ENCODE data around the gene IDUA. TPM values are rescaled to one million over a fixed set of nuclear protein-coding genes. Genes with fewer than 3 reads are reported as not detected.

The IDUA gene
- total and polyA plus RNA-seq, 10 of the 15 experiments (the other 5 are each of a cell fraction or from before 2014, with no cell fraction given), result 0.05 to 7.6 (median 1.4) TPM; not detected in 1

DNA sequence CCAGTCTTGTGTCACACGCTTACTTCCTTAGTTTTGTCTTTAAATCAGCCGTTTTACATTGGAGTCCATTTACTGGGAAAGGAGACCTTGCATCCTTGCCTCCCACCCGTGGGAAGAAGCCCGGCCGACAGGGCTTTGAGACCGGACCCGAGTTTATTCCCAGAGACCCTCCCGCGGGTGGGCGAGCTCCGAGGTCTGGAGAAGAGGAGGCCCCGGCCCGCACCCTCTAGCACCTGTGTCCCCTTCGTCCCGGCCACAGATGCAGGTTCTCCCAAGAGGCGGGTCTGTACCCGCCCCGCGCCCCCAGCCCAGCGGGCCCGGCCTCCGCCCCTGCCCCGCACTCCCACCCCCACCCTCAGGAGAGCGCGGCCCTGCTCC lies 10.1 kb downstream of the IDUA start:
- H3K36me3 ChIP-seq (ENCODE audit: control insufficient read depth in 2 of 2, insufficient read depth in 2 of 2, low read length in 1 of 2), result no peaks in the 10 kb centered on the region
- H3K79me2 ChIP-seq (ENCODE audit: control insufficient read depth, insufficient read depth, low read length), result no peaks in the 10 kb centered on the region
- no peaks in the 10 kb centered on the region for H4K20me1 ChIP-seq (ENCODE audit: control insufficient read depth, insufficient read depth)
- H2AFZ ChIP-seq (ENCODE audit: control insufficient read depth, low read depth, low read length), result no peak overlapping the region
- intact Hi-C loops (cut with micrococcal nuclease; ENCODE audit: unreplicated experiment), result no loop called here
- no peak overlapping the region for H3K4me3 ChIP-seq
- 12% methylated on average over 14 of the region's 25 CpGs for WGBS (ENCODE audit: insufficient coverage, insufficient replicate concordance, low lambda C conversion rate, missing lambda C conversion rate)
- ChIA-PET RAD21 (ENCODE audit: unreplicated experiment) (no interaction called here), POLR2A (no interaction called here), CTCF (no interaction called here), SMC1A (ENCODE audit: uncharacterized antibody, unreplicated experiment) (no interaction called here)
- no peak overlapping the region for H3K4me2 ChIP-seq (ENCODE audit: control insufficient read depth, insufficient read depth)
- H3K9me3 ChIP-seq (replicated peaks; ENCODE audit: control insufficient read depth, insufficient read depth, low read length), result no peaks in the 10 kb centered on the region
- H3K27me3 ChIP-seq (replicated peaks in 1 of 2; ENCODE audit: control insufficient read depth in 2 of 2, insufficient read depth in 2 of 2, low read length in 1 of 2), result peaks cover 2 to 3% of the 10 kb centered on the region in 2 experiments
- H3K4me1 ChIP-seq (ENCODE audit: control insufficient read depth, insufficient read depth, low read length), result no peaks in the 10 kb centered on the region
- H3K27ac ChIP-seq (ENCODE audit: control insufficient read depth, insufficient read depth), result no peak overlapping the region
- ATAC-seq, result no peak
- no TSS peak for BruUV-seq (replicated peaks)
- in situ Hi-C loops (cut with MboI), result no loop called here
- DNase-seq (ENCODE audit: low read depth, low spot score), result no peak
- H3K9ac ChIP-seq (ENCODE audit: control insufficient read depth, insufficient read depth, low read length), result no peak overlapping the region
- FAIRE-seq, result no peak
- no peak for TF ChIP-seq NFIC (IDR thresholded peaks at IDR 0.05; ENCODE audit: low read depth, low read length)
- TF ChIP-seq JUND (IDR thresholded peaks at IDR 0.05; ENCODE audit: low read depth, low read length), result no peak
- no peak for TF ChIP-seq POLR2AphosphoS2 (IDR thresholded peaks at IDR 0.05; ENCODE audit: low read depth, low read length)
- no peak for TF ChIP-seq NBN (IDR thresholded peaks at IDR 0.05)
- no peak for TF ChIP-seq HDAC2 (IDR thresholded peaks at IDR 0.05)
- TF ChIP-seq SPI1 (IDR thresholded peaks at IDR 0.05; ENCODE audit: borderline replicate concordance, insufficient read depth, low read depth, low read length), result no peak
- TF ChIP-seq, protein P1, sequence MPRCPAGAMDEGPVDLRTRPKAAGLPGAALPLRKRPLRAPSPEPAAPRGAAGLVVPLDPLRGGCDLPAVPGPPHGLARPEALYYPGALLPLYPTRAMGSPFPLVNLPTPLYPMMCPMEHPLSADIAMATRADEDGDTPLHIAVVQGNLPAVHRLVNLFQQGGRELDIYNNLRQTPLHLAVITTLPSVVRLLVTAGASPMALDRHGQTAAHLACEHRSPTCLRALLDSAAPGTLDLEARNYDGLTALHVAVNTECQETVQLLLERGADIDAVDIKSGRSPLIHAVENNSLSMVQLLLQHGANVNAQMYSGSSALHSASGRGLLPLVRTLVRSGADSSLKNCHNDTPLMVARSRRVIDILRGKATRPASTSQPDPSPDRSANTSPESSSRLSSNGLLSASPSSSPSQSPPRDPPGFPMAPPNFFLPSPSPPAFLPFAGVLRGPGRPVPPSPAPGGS (IDR thresholded peaks at IDR 0.05; ENCODE audit: borderline replicate concordance, insufficient read depth, low read depth, low read length, poor library complexity, severe bottlenecking), result no peak
- TF ChIP-seq SRF (IDR thresholded peaks at IDR 0.05; ENCODE audit: low read depth in 2 of 2, low read length in 2 of 2), result no peak

All from GM12878 (cell line).